Nucleus accumbens (tissue), 56 donors: Measurements from ENCODE around the gene DISC1.
"Not testable (repeated sequence)": the region's sequence is repeated elsewhere in the genome, so short reads cannot be mapped to it uniquely, and the experiment has no call there.

ENCODE experiments used
- DNase-seq, 56 donors: peaks; one replicate each; lab custom pipeline; 2025; lab: John Stamatoyannopoulos, UW

The DISC1 gene

DNA sequence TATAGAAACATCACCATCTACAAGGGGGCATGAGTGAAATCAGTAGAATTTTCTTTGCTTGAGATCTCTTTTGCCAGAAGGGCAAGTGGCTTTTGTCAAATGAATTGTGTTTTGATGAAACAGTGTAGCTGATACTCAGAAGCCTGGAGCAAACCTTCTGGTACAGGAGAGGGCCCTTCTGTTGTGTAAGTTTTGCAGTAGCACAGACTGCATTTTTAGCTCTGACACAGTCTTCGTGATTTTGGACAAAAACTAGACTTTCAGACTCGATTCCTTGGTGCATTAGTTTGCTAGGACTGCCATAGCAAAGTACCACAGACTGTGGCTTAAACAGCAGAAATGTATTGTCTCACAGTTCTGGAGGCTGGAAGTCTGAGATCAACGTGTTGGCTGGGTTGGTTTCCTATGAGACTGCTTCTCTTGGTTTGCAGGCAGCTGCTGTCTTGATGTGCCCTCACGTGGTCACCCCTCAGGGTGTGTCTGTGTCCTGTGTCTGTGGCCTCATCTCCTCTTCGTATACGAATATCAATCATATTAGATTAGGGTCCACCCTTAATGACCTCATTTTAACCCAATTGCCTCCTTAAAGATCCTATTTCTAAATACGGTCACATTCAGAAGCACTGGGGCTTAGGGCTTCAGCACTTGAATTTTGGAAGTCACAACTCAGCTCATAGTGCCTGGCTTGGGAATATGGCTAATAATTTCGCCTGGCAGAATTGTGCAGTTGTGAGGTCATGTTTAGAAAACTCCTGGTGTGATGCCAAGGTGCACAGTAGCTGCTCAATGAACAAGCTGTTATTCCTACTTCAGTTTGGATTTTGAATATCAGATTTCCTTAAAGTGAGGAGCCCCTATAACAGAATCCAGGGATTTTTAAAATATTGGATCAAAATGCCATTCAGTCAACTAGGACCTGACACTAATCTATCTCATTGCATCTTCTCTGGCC, 21.2 kb upstream of the DISC1 start:
- DNase-seq: no peak

DNA sequence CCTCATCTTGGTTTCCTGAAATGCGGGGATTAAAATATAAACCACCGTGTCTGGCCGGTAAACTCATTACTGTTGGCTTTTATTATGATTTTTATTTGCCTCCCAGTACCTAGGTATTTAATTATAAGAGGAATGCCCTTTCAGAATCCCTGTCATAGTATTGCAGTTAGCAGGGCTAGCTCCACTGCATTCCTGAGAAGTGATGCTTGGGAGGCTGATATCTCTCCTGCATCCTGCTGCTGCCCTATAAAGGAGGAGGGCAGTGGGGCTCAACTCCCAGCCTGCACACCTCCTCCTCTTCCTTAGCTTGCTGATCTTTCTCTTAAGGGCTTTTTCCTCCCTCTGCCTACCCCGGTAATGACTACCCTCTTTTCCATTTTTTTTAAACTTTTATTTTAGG, 19.9 kb upstream of the DISC1 start:
- no peak for DNase-seq

DNA sequence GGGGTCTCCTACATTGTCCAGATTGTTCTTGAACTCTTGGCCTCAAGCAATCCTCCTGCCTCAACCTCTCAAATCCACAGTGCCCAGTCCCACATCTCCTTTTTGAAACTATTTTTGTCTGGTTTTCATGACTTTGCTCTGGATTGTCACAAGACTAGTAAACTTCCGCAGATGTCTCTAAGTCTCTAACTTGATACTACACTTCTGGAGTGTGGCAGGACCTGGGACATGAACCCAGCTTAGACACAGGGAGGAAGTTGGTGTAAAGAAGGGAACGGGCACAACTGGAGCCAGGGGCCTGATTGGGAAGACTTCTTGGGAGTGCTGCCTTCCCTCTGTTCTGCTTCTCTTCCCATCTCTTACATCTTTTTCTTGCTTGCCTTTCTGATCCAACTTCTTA, 16.2 kb upstream of the DISC1 start:
- no peak for DNase-seq

DNA sequence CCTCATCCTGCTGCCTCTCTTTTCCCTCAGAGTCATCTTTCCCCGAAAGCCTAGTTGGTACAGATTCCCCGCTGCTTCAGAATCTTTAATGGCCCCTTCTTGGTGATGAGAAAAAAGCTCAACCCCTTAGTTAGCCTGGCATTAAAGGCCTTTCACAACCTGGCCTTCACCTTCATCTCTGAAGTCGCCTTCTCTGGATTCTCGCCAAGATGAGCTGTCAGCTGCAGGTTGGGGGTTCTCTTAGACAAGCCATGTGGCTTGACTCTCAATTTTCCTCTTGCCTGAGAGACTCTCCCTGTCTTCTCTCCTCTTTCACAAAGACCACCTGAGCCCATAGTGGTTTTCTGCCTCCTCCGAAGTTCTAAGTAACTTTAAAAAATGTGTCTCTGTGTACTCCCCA, 15.5 kb upstream of the DISC1 start:
- DNase-seq: no peak

DNA sequence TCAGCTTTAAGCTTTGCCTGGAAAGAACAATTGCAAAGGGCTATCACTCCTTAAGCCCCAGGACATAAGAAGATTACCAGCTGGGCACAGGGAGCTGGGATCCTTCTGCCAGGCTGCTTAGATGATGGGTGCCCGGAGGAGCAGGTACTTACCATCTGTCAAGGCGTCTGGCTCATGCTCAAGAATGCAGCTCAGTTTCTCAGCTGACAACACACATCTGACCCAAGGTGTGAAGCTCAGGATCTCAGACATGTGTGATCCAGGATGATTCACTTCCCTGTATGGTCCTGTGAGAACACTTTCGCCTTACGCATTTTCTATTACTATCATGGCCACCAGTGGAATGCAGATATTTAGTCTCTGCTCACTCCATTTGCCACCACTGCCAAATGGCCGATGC, 14.7 kb upstream of the DISC1 start:
- no peak for DNase-seq

DNA sequence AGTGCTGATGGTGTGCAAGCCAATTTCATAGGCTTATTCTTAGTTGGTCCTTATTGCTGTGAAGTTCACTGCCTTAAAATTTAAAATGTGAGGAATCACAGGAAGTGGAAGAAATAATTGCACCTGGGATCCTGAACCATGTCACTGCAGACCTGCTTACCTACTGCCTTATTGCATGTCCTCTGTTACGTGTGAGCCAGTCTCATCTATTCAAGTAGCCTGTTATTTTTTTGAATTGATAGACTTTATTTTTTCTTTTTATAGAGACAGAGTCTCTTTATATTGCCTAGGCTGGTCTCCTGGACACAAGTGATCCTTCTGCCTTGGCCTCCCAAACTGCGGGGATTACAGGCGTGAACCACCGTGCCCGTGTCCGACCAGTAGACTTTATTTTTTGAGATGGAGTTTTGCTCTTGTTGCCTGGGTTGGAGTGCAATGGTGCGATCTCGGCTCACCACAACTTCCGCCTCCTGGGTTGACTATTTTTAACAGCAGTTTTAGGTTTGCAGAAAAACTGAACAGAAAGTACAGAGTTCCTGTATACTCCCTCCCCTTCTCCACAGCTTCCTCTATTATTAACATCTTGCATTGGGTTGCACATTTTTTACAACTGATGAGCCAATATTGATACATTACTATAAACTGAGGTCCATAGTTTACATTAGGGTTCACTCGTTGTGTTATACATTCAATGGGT, 14.0 kb upstream of the DISC1 start:
- DNase-seq: no peak

DNA sequence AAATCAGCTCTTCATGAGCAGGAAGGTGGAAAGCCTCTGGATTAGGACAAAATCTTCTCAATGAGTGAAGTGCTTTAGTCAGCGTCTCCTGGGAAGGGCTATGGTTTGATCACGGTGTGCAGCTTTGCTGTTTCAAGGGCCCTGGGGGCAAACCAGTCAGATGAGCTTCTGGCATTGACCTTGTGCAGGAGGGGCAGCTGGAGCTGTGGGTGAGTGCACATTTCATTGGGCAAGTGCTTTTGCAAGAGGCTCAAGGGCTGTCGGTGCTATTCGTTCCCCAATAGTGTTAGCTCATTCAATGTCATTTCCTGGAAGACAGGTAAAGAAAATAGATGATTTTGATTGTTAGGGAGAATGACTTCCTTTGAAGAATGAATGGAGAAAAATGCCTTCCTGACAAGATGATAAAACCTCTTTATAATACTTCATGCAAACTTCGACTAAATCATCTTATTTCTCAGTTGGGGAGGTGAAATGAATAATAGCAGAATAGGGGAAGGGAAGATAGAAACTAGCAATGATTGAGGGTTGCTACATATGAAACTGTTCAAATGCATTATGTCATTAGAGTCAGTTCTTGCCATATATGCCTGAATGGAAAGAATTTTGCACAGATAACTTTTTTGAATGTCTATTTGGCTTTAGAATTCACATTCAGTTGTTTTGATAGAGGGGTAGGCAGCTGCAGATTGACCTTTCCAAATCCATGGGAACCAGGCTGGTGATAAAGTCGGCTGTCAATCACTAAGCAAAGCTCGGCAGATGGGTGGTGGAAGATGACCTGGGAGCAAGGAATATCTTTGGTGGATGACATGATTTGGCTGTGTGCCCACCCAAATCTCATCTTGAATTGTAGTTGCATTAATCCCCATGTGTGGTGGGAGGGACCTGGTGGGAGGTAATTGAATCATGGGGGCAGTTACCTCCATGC, 12.9 kb upstream of the DISC1 start:
- DNase-seq: peak in 1 of 56 donors; percentile 4

DNA sequence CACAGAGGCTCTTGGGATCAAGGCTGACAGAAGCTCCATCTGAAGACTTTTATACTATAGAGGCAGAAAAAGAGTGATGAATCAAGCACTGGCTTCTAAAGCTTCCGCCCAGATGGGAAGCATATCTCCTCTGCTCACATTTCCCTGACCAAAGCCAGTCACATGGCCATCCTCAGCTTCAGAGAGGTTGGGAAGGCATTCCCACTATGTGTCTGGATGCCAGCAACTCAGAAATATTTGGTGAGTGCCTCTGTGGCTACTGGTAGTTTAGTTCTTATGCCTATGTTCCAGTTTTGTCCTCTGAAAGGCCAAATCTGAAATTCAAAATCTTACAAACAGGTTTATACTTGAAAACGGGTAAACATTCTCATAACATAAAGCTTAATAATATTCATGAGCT, 9.9 kb upstream of the DISC1 start:
- no peak for DNase-seq

DNA sequence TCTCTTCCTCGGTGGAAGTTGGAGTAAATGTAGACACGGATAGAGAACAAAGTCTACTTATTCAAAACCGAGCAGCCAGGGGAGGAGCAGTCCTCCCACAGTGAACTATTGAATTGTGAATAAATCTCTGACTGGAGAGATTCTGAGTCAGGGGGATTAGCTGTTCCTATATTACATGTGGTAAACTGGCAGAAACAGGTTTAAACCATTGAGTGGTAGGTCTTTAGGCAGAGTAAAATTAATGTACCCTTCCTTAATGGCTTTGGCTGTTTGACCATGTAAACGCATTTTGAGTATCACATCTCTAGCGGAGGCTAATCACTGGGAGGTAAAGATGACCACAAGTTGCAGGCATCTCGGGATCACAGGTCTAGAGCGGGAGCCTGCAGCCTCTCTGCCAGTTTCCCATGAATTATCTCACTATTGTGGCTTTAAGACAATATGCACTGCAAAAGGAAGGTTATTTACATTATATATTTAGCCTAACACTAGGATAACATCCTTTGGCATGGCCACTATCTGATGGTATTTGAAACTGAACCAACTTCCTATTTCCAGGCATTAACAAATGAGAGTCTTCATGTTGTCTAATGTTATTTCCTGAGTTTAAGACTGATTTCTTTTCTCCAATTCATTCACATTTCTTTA, 7.9 kb upstream of the DISC1 start:
- no peak for DNase-seq

DNA sequence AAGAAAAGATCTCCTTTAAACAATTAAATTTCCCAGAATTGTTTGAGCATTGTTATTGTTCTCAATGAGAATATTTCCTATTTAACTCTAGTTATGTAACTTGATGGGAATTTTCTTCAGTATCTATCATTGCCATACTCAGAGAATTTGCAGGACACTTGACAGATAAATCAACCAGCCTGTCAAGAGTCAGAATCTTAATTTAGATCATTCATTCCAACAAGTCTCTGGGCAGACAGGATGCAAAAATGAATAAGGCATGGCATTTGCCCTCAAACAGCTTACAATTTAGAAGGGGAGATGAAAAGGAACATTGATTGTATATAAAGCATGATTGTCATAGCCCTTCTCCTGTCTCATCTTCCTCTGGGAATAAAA, 7.3 kb upstream of the DISC1 start:
- no peak for DNase-seq

DNA sequence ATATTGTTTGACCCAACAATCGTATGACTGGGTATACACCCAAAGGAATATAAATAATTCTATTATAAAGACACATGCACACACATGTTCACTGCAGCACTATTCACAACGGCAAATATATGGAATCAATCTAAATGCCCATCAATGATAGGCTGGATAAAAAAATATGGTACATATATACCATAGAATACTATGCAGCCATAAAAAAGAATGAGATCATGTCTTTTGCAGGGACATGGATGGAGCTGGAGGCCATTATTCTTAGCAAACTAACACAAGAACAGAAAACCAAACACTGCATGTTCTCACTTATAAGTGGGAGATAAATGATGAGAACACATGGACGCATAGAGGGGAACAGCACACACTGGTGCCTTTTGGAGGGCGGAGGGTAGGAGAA, 1.5 kb upstream of the DISC1 start:
- not testable (repeated sequence) for DNase-seq

DNA sequence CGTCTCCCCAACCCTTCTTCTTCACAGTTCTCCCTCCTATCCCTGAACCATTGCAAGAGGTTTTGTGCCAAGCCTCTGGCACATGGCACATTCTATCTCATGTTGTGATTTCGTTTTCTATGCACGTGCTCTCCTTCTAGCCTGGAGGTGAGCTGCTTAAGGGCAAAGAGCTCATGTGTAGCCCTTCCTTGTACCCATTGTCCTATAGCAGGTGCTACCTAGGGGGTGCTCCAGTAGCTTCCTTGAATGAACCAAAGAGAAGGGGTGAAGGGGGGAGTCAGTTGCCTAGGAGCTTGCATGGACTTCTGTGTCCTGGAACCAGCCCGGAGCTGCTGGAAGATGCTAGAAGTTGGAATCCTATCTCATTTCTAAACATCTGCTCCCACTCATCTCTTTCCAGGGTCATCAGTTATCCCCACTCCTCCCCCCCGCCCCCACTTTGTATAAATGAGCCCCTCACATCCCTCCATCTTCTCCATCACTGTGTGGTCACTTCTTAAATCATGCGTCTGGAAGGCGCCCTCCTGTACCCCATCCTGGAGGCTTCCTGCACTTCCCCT, 535 bp upstream of the DISC1 start:
- DNase-seq: peak in 2 of 56 donors; percentile 42 to 70

DNA sequence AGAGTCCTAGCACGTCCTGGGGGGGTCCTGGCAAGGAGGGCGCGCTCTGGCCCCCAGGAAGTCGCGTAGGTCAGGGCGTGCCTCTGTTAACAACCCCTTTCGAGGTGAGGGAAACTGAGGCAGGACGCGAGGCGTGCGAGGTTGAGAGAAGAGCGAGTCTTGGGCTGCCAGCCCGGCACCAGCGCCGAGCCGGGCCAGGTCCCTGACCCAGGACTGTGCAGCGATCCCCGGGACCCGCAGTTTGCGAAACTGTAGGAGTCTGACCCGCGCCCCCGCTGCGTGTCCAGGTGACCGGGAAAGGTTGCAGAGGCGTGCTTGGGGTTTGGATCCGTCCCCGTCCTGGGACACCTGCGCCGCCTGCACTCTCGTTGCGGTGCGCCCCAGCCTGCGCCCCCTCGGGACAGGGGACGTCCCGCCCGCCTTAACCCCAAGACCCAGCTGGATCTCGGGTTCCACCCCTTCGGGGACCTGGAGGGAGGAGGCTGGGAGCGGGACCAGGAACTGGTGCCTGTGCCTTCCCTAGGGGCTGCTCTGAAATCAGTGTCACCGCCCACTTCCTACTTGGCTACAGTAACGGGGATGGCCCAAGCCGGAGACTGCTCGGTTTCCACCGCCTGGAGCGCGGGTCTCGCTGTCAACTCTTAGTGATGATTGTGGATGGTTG, 493 bp downstream of the DISC1 start:
- DNase-seq: peak in 30 of 56 donors; percentile 15 to 57 (median 29)

DNA sequence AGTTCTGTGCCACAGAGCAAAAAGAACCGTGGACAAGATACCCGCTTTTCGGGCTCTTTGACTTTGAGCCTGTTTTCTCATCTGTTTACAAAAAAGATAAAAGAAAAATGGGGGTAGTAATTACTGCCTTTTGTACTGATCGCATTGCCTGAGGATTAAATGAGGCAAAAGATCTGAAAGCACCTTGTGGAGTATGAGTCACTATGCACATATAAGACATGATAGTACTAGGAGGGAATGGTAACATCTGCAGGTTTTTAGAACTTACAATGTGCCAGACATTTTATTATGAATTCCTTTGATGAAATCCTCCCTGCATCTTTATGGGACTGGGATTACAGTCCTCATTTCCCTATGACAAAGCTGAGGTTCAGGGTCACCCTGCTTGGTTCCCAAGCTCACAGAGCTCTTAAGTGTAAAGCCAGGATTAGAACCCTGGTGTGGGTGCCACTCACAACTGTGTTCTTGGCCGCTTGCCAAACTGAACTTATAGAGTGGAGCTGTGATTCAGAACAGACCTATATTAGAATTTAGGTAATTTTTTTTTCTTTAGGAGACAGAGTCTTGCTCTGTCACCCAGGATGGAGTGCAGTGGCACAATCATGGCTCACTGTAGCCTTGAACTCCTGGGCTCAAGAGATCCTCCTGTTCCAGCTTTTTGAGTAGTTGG, 1.8 kb downstream of the DISC1 start:
- peak in 1 of 56 donors; percentile 23 for DNase-seq

DNA sequence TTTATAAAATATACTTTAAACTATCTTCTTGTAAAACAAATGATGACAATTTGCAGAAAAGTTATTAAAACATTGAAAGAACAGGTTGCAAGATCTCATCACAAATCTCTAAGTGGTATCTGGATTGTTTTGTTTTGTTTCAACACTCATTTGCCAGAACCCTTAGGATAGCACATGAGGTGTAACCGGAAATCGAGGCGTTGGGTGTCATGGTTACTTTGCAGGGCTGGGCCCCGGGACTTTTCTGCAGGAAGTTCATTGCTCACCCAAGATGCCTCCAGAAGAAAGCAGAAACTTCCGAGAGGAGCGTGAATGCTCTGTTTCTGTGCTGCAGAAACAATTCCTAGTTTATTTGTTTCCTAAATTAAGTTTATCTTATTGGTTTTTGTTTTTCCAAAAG, 2.5 kb downstream of the DISC1 start:
- DNase-seq: peak in 1 of 56 donors; percentile 37

DNA sequence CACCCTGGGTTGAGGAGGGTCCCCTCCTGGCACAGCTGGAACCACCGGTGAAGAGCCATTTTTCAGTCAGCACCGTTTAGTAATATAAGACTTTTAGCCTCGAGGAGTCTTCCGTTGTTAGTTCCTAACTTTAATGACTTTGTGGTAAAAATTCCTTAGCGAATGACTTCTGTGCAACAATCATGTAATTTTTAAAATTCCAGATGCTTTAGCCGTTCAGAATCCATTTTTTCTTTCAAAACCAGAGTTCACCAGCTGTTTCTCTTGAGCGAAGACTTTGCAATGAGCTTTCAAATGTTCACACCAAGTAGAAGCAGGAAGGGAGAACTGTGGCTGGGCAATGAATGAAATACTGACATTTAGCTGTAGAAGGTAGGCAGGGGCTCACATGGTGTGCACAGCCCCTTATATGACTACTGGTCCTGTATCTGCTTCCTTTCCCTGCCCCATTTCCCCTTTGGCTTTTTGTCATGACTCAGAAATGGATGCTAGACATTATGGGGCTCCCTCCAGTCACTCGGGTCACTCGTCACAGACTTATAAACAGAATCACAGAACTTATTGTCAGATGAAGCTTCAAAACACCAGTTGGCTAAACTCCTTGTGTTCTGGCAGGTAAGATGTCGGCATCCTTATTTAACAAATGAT, 4.1 kb downstream of the DISC1 start:
- DNase-seq: no peak

DNA sequence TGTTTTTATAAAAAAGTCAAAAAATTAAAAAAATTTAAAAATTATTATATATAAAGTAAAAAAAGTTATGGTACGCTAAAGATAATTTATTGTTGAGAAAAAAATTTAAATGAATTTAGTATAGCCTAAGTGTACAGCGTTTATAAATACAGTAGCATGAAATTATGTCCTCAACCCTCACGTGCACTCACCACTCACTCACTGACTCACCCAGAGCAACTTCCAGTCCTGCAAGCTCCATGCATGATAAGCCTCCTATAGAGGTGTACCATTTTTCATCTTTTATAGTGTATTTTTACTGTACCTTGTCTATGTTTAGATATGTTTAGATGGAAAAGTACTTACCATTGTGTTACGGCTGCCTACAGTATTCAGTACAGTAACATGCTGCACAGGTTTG, 5.1 kb downstream of the DISC1 start:
- DNase-seq: no peak

DNA sequence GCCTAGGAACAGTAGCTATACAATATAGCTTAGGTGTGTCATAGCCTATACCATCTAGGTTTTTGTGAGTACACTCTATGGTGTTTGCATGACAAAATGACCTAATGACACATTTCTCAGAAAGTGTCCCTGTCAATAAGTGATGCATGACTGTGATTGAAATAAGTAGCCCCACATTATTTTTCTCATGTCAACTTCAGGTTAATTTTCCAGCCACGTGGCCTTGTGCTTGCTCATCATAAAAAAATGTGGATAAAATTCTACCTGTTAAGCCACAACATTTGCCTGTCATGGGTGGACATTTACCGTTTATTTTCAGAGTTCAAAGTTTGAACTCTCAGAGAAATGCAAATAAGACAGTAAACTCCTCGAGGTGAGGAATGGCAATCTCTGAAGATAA, 5.5 kb downstream of the DISC1 start:
- DNase-seq: no peak
